HG03095 (cell line): ENCODE data around the gene ANKRD7.
A peak's percentile ranks its signal among the peaks of the same experiment; 100 is the strongest.
"Not testable (repeated sequence)": the region's sequence is repeated elsewhere in the genome, so short reads cannot be mapped to it uniquely, and the experiment has no call there.

Experiments used
- ATAC-seq: cut with Tn5 transposase; IDR thresholded peaks from one replicate; pipeline ENCODE4 v1.9.1; 2021; ENCODE audit warnings: moderate library complexity; ENCODE audit not compliant: unreplicated experiment

The ANKRD7 gene

DNA sequence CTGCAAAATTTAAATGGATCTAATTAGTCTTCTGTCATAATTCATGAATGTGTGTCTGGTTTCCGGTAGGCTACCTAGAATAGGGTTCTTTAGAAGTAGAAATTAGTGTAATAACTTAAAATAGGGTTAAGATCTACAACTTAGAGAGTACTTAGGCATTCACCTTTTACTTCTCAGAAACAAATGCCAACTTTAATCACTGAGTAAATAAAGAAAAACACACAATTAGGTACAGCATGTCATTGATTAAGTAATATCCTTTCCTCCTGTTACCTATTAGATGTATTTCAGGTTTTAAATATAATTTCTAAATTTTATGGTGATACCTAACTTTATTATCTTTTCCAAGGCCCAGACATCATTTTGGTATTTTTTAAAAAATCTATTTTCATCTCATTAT, 9.3 kb downstream of the ANKRD7 start:
- no peak for ATAC-seq

- ATAC-seq = no peak
These were observed 14.5 kb downstream of the ANKRD7 start for GRCh38 chr7:118239014-118239413.

GRCh38 chr7:118240320-118240719, 15.8 kb downstream of the ANKRD7 start:
- not testable (repeated sequence) for ATAC-seq

- no peak for ATAC-seq
These were observed 19.2 kb downstream of the ANKRD7 start for GRCh38 chr7:118243695-118244094.

- peak; percentile 56 for ATAC-seq
These were observed 20.9 kb downstream of the ANKRD7 start for GRCh38 chr7:118245267-118246040.

GRCh38 chr7:118250860-118251494, 26.5 kb downstream of the ANKRD7 start:
- no peak for ATAC-seq

DNA sequence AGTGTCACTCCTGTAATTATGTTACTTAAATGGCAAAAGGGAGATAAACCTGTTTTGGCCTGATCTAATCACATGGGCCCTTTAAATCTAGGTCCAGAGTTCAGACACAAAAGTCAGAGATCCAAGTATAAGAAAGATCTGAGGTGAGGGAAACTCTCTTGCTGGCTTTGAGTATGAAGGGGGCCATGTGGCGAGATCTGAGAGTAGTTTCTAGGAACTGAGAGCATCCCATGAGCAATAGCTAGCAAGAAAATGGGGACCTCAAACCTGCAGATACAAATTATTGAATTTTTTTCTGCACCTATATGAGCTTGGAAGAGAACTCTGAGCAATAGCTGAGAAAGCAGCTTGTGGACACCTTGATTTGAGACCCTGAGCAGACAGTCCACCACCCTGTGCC, 27.6 kb downstream of the ANKRD7 start:
- no peak for ATAC-seq

DNA sequence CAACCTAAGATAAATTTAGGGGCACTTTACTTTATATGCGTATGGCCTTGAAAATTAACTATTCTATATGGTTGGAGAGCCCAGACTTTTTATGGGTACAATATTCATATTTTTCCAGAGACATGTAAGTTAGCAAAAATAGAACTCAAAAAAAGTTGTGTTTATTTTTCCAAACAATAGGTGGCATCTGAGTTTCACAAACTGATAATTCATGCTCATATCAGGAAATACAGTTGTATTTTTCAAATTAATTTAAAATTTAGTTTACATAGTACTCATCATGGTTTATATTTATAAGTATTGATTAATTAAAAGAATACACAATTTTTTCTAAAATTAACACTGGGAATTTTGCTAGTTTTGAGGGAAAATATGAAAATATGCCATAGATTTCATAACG, 34.6 kb downstream of the ANKRD7 start:
- ATAC-seq = no peak

- no peak for ATAC-seq
These were observed 40.3 kb downstream of the ANKRD7 start for GRCh38 chr7:118264836-118265235.

DNA sequence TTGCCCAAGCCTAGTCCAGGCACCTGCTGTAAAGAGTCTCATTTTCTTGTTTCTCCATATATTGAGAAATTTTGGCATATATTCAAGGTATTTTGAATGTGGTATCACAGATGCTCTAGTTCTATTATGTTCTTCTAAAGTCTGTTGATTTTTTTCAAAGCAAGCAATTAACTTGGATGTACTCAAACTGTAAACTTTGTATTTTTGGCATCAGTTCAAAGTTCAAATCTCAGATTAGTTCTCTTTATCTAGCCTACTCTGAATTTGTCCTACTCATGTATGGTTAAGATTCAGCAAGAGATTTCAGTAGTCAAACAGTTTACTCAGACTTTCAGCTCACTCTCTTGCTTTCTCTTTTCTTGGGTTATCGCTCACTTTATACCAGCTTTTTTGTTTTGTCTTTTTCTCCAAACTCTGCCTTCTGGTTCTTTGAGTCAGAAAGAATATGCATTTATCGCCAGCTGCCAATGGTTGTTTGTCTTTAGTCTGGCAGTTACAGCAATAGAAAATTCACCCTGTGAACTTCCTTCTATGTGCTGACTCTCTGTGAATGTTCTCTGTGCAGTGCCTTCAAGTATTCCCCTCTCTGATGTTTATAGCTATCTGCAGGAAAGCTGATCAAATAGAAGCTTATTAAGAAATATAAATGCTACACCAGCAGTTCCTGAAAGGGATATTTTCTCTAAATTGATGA, 56.0 kb downstream of the ANKRD7 start:
- ATAC-seq = no peak

DNA sequence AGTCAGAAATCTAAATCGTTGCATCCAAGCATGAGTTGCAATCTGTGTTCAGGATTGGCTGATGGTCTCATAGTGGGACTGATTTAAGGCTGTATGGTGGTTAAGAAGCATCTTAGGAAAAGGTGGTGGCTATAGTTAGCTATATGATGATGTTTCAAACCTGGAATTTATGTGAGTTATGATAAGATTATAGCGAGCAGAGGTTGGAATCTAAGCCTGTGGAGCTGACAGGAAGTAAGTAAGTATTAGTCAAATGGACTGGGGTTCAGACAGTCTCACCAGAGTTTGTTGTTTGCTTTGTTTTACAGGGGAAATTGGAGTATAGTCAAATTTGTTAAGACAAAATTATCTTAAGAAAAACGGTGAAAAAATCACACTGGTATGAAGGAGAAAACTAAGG, 56.7 kb downstream of the ANKRD7 start:
- ATAC-seq = no peak

GRCh38 chr7:118285358-118285757, 60.9 kb downstream of the ANKRD7 start:
- no peak for ATAC-seq

DNA sequence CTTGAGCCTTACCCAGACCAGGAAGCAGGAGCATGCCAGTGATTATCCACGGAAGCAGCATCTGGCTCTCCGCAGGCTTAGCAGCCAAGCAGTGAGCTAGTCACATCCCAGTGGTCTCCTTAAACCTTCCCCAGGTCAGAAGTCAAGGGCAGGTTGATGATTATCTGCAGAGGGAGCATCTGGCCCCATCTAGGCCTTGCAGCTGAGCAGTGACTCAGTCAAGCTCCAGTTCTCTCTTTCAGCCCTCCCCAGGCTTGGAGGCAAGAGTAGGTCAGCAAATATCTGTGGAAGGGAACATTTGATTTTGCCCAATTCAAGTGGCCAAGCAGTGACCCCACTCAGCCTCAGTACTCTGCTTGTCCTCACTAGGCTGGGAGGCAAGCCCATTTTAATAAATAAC, 61.6 kb downstream of the ANKRD7 start:
- ATAC-seq = no peak

GRCh38 chr7:118288098-118288497, 63.6 kb downstream of the ANKRD7 start:
- ATAC-seq = peak; percentile 93

- no peak for ATAC-seq
These were observed 65.0 kb downstream of the ANKRD7 start for GRCh38 chr7:118289476-118289875.
